ENCODE results near the gene ZNF385B. TPM values are rescaled to one million over a fixed set of nuclear protein-coding genes. Genes with fewer than 3 reads are reported as not detected.

Gene ZNF385B
- total and polyA plus RNA-seq, 2 donors from 2014 or later, result 5.9 to 10.9 TPM

GRCh38 chr2:179532863-179533278 is 328.5 kb downstream of the ZNF385B start:
- Histone ChIP-seq H3K4me3 (ENCODE audit: low read length in 3 of 3) (no peak overlapping the region), H3K9ac (ENCODE audit: low read length in 3 of 3) (no peak overlapping the region), H3K36me3 (ENCODE audit: control insufficient read depth in 2 of 3, insufficient read depth in 3 of 3, low read length in 3 of 3) (no peaks in the 10 kb centered on the region), H3K27ac (ENCODE audit: low read depth in 2 of 2, low read length in 2 of 2) (no peak overlapping the region), H3K27me3 (ENCODE audit: control insufficient read depth, insufficient read depth, low read length) (no peaks in the 10 kb centered on the region), H3K4me1 (ENCODE audit: control insufficient read depth in 2 of 3, insufficient read depth in 2 of 3, low read depth in 1 of 3, low read length in 3 of 3) (no peaks in the 10 kb centered on the region), H3K9me3 (ENCODE audit: control insufficient read depth in 2 of 3, insufficient read depth in 1 of 3, low read length in 3 of 3) (no peaks in the 10 kb centered on the region)
- DNase-seq (no peak), FAIRE-seq (no peak)
- intact Hi-C loops (cut with DNase I), result no loop called here
- no peak for TF ChIP-seq CTCF (IDR thresholded peaks at IDR 0.05; ENCODE audit: borderline replicate concordance, extremely low read depth, insufficient read depth)

GRCh38 chr2:179528576-179529069 is 332.8 kb downstream of the ZNF385B start:
- DNase-seq (no peak), FAIRE-seq (no peak)
- Histone ChIP-seq H3K9ac (ENCODE audit: low read length in 3 of 3) (no peak overlapping the region), H3K4me3 (ENCODE audit: low read length in 3 of 3) (no peak overlapping the region), H3K9me3 (ENCODE audit: control insufficient read depth in 2 of 3, insufficient read depth in 1 of 3, low read length in 3 of 3) (no peaks in the 10 kb centered on the region), H3K4me1 (ENCODE audit: control insufficient read depth in 2 of 3, insufficient read depth in 2 of 3, low read depth in 1 of 3, low read length in 3 of 3) (no peaks in the 10 kb centered on the region), H3K27ac (ENCODE audit: low read depth in 2 of 2, low read length in 2 of 2) (no peak overlapping the region), H3K36me3 (ENCODE audit: control insufficient read depth in 2 of 3, insufficient read depth in 3 of 3, low read length in 3 of 3) (no peaks in the 10 kb centered on the region), H3K27me3 (ENCODE audit: control insufficient read depth, insufficient read depth, low read length) (no peaks in the 10 kb centered on the region)
- intact Hi-C loops (cut with DNase I), result no loop called here
- TF ChIP-seq CTCF (IDR thresholded peaks at IDR 0.05; ENCODE audit: borderline replicate concordance, extremely low read depth, insufficient read depth), result no peak

GRCh38 chr2:179525340-179525739 is 336.1 kb downstream of the ZNF385B start:
- Histone ChIP-seq H3K9ac (ENCODE audit: low read length in 3 of 3) (no peak overlapping the region), H3K4me3 (ENCODE audit: low read length in 3 of 3) (no peak overlapping the region), H3K36me3 (ENCODE audit: control insufficient read depth in 2 of 3, insufficient read depth in 3 of 3, low read length in 3 of 3) (no peaks in the 10 kb centered on the region), H3K27ac (ENCODE audit: low read depth in 2 of 2, low read length in 2 of 2) (no peak overlapping the region), H3K4me1 (ENCODE audit: control insufficient read depth in 2 of 3, insufficient read depth in 2 of 3, low read depth in 1 of 3, low read length in 3 of 3) (peaks cover 0 to 3% (median 0%) of the 10 kb centered on the region in 3 donors), H3K27me3 (ENCODE audit: control insufficient read depth, insufficient read depth, low read length) (no peaks in the 10 kb centered on the region), H3K9me3 (ENCODE audit: control insufficient read depth in 2 of 3, insufficient read depth in 1 of 3, low read length in 3 of 3) (no peaks in the 10 kb centered on the region)
- DNase-seq, result no peak
- no peak for FAIRE-seq
- no peak for TF ChIP-seq CTCF (IDR thresholded peaks at IDR 0.05; ENCODE audit: borderline replicate concordance, extremely low read depth, insufficient read depth)
- intact Hi-C loops (cut with DNase I), result no loop called here

- H3K27ac ChIP-seq (ENCODE audit: low read depth in 2 of 2, low read length in 2 of 2), result no peak overlapping the region
- H3K9ac ChIP-seq (ENCODE audit: low read length in 3 of 3), result no peak overlapping the region
- no peaks in the 10 kb centered on the region for H3K9me3 ChIP-seq (ENCODE audit: control insufficient read depth in 2 of 3, insufficient read depth in 1 of 3, low read length in 3 of 3)
- H3K36me3 ChIP-seq (ENCODE audit: control insufficient read depth in 2 of 3, insufficient read depth in 3 of 3, low read length in 3 of 3), result no peaks in the 10 kb centered on the region
- H3K4me3 ChIP-seq (ENCODE audit: low read length in 3 of 3), result no peak overlapping the region
- no peak for FAIRE-seq
- H3K27me3 ChIP-seq (ENCODE audit: control insufficient read depth, insufficient read depth, low read length), result no peaks in the 10 kb centered on the region
- TF ChIP-seq CTCF (IDR thresholded peaks at IDR 0.05; ENCODE audit: borderline replicate concordance, extremely low read depth, insufficient read depth), result no peak
- DNase-seq, result no peak
- intact Hi-C loops (cut with DNase I), result no loop called here
- H3K4me1 ChIP-seq (ENCODE audit: control insufficient read depth in 2 of 3, insufficient read depth in 2 of 3, low read depth in 1 of 3, low read length in 3 of 3), result peaks cover 0 to 3% (median 0%) of the 10 kb centered on the region in 3 donors
These were observed 336.5 kb downstream of the ZNF385B start for GRCh38 chr2:179524809-179525339.
